DND-41 (cell line): ENCODE results near the gene RUVBL1.

ENCODE experiments used
- ATAC-seq: fragments of 200-7000 bp; cut with Tn5 transposase; 3 replicates; pipeline ENCODE4 v1.9.1; 2021; ENCODE audit warnings: low read depth; ENCODE audit not compliant: insufficient read depth
- DNase-seq: peaks from one replicate; pipeline ENCODE4 v3.0.0-alpha.2; 2020
- H2AFZ ChIP-seq: 2 replicates; pipeline ENCODE4 v1.6.0; 2012; ENCODE audit warnings: low read depth, low read length
- H3K27ac ChIP-seq: 2 replicates; pipeline ENCODE4 v1.5.1; 2012; ENCODE audit warnings: low read length, inconsistent platforms
- H3K27me3 ChIP-seq: fragments of 200-600 bp; sonication (generic); 2 replicates; pipeline ENCODE4 v1.6.0; 2012; ENCODE audit warnings: low read length, mild to moderate bottlenecking, inconsistent platforms; ENCODE audit not compliant: insufficient read depth, poor library complexity
- H3K36me3 ChIP-seq: 2 replicates; pipeline ENCODE4 v1.5.1; 2012; ENCODE audit warnings: low read length, inconsistent platforms; ENCODE audit not compliant: insufficient read depth
- H3K4me1 ChIP-seq: 2 replicates; pipeline ENCODE4 v1.5.1; 2012; ENCODE audit warnings: mild to moderate bottlenecking, low read length; ENCODE audit not compliant: insufficient read depth
- H3K4me2 ChIP-seq: 2 replicates; pipeline ENCODE4 v1.6.0; 2012; ENCODE audit warnings: mild to moderate bottlenecking, moderate library complexity, low read length, inconsistent platforms; ENCODE audit not compliant: insufficient read depth
- H3K4me3 ChIP-seq, 2 experiments: fragments of 200-600 bp in 1 of 2; shearing (Covaris generic) in 1 of 2; 2 replicates each; pipeline ENCODE4 v1.5.1; 2012 to 2016; ENCODE audit warnings: inconsistent platforms in 2 of 2, low read length in 2 of 2, mild to moderate bottlenecking in 2 of 2, low read depth in 1 of 2, moderate library complexity in 1 of 2
- H3K79me2 ChIP-seq: 2 replicates; pipeline ENCODE4 v1.6.0; 2012; ENCODE audit warnings: low read length, inconsistent platforms; ENCODE audit not compliant: insufficient read depth
- H3K9ac ChIP-seq: 2 replicates; pipeline ENCODE4 v1.6.0; 2012; ENCODE audit warnings: low read depth, mild to moderate bottlenecking, inconsistent platforms, low read length, moderate library complexity
- H3K9me3 ChIP-seq: 2 replicates; pipeline ENCODE4 v1.5.1; 2012; ENCODE audit warnings: low read length, moderate library complexity, mild to moderate bottlenecking, inconsistent platforms; ENCODE audit not compliant: insufficient read depth, severe bottlenecking
- H4K20me1 ChIP-seq: 2 replicates; pipeline ENCODE4 v1.6.0; 2012; ENCODE audit warnings: low read length; ENCODE audit not compliant: insufficient read depth
- CTCF ChIP-seq: IDR thresholded peaks from 2 replicates; pipeline ENCODE4 v1.5.1; 2012; ENCODE audit warnings: borderline replicate concordance, low read length, moderate library complexity, mild to moderate bottlenecking; ENCODE audit not compliant: poor library complexity, severe bottlenecking; ENCODE audit errors: extremely low read depth
- EZH2 ChIP-seq: IDR thresholded peaks from 3 replicates; pipeline ENCODE4 v1.6.1; 2012; ENCODE audit warnings: borderline replicate concordance, low read depth, mild to moderate bottlenecking, moderate library complexity, low read length, inconsistent platforms; ENCODE audit not compliant: severe bottlenecking

RUVBL1 gene

GRCh38 chr3:128166971-128167453 is 43.4 kb upstream of the RUVBL1 start:
- no peak for ATAC-seq

GRCh38 chr3:128163432-128163831 is 39.8 kb upstream of the RUVBL1 start:
- H2AFZ ChIP-seq = no peak overlapping the region
- H3K36me3 ChIP-seq = peaks cover 7% of the 10 kb centered on the region; the same call in 1 of the 2 replicates
- ATAC-seq (no peak), DNase-seq (no peak)
- no peak overlapping the region for H3K4me3 ChIP-seq
- no peaks in the 10 kb centered on the region for H3K9me3 ChIP-seq
- peaks cover 43% of the 10 kb centered on the region for H4K20me1 ChIP-seq
- no peaks in the 10 kb centered on the region for H3K4me1 ChIP-seq
- H3K9ac ChIP-seq = no peak overlapping the region
- no peak overlapping the region for H3K4me2 ChIP-seq
- TF ChIP-seq CTCF = no peak
- no peak for TF ChIP-seq EZH2
- no peak overlapping the region for H3K27ac ChIP-seq
- no peaks in the 10 kb centered on the region for H3K27me3 ChIP-seq
- H3K79me2 ChIP-seq = peaks cover 46% of the 10 kb centered on the region

More at GRCh38 chr3:128166971-128167453, 43.4 kb upstream of the RUVBL1 start:
- no peak overlapping the region for H3K9ac ChIP-seq
- H3K4me2 ChIP-seq = no peak overlapping the region
- no peak overlapping the region for H2AFZ ChIP-seq
- H3K9me3 ChIP-seq = no peaks in the 10 kb centered on the region
- H3K79me2 ChIP-seq = peaks cover 50% of the 10 kb centered on the region
- peaks cover 43% of the 10 kb centered on the region for H4K20me1 ChIP-seq
- H3K27me3 ChIP-seq = no peaks in the 10 kb centered on the region
- H3K36me3 ChIP-seq = peaks cover 4% of the 10 kb centered on the region; the same call in 1 of the 2 replicates
- H3K27ac ChIP-seq = no peak overlapping the region
- DNase-seq = no peak
- H3K4me1 ChIP-seq = no peaks in the 10 kb centered on the region
- TF ChIP-seq CTCF (no peak), EZH2 (no peak)
- no peak overlapping the region for H3K4me3 ChIP-seq

- Histone ChIP-seq H4K20me1 (peaks cover 34% of the 10 kb centered on the region), H3K4me3 (no peak overlapping the region), H3K4me2 (no peak overlapping the region), H2AFZ (no peak overlapping the region), H3K4me1 (no peaks in the 10 kb centered on the region; the same call in 1 of the 2 replicates), H3K79me2 (peaks cover 39% of the 10 kb centered on the region), H3K27me3 (no peaks in the 10 kb centered on the region), H3K36me3 (peaks cover 25% of the 10 kb centered on the region), H3K27ac (no peak overlapping the region), H3K9ac (no peak overlapping the region), H3K9me3 (peaks cover 6% of the 10 kb centered on the region)
- TF ChIP-seq CTCF (no peak), EZH2 (no peak)
- DNase-seq = no peak
- ATAC-seq = no peak
Observed at GRCh38 chr3:128160661-128161060, 37.0 kb upstream of the RUVBL1 start.
